K562 (cell line): Measurements from ENCODE around the gene NOP10. TPM values are rescaled to one million over a fixed set of nuclear protein-coding genes. Genes with fewer than 3 reads are reported as not detected.

Source experiments
- ATAC-seq: fragments of 200-7000 bp; cut with Tn5 transposase; 3 replicates; pipeline ENCODE4 v1.9.1; 2020; ENCODE audit warnings: moderate library complexity
- BruUV-seq: library from RNA; stranded (reverse); fragments of 400-500 nt; replicated peaks from 2 replicates; lab custom pipeline; 2021; lab: Mats Ljungman, UMichigan
- CTCF ChIA-PET: fragments of 300-600 bp; formaldehyde crosslinking; extraction: SDS; loops from one replicate; lab custom pipeline; 2021; ENCODE audit warnings: low intra/inter-chr PET ratio; lab: Yijun Ruan, JAX
- POLR2A ChIA-PET: fragments of 300-600, 350-650 bp; sonication (Branson Sonifier 250); formaldehyde crosslinking; extraction: SDS; loops from one replicate; lab custom pipeline; 2021; ENCODE audit warnings: antibody characterized with exemption, inconsistent platforms; lab: Yijun Ruan, JAX
- DNase-seq, 4 experiments: peaks; one replicate each; pipeline versions ENCODE4 v3.0.0 to v3.0.0-alpha.2; 2011 to 2018; ENCODE audit warnings: low spot score in 3 of 4, mixed read lengths in 3 of 4; ENCODE audit errors: extremely low read depth in 1 of 4
- FAIRE-seq: peaks from 2 replicates; lab custom pipeline; 2011; peaks lifted over from hg19 to GRCh38; lab: Jason Lieb, UNC
- H2AFZ ChIP-seq: 2 replicates; pipeline ENCODE4 v1.6.0; 2011; ENCODE audit warnings: low read depth, low read length, control low read depth, inconsistent platforms
- H3K27ac ChIP-seq: fragments of 200-600 bp; 3 replicates; pipeline ENCODE4 v1.8.0; 2011; ENCODE audit warnings: low read depth, mild to moderate bottlenecking, control low read depth, inconsistent platforms, low read length, moderate library complexity, mixed read lengths; ENCODE audit errors: extremely low read depth
- H3K27me3 ChIP-seq, 2 experiments: fragments of 300-600 bp in 1 of 2; 2 replicates in 1 of 2; 3 replicates in 1 of 2; pipeline versions ENCODE4 v1.6.0 to v1.8.0; 2011; ENCODE audit warnings: inconsistent platforms in 2 of 2, low read length in 2 of 2, mild to moderate bottlenecking in 1 of 2, mixed read lengths in 1 of 2, moderate library complexity in 1 of 2; ENCODE audit not compliant: control insufficient read depth in 2 of 2, insufficient read depth in 2 of 2
- H3K36me3 ChIP-seq: fragments of 300-600 bp; 3 replicates; pipeline ENCODE4 v1.8.0; 2011; ENCODE audit warnings: mild to moderate bottlenecking, low read length, inconsistent platforms; ENCODE audit not compliant: control insufficient read depth, insufficient read depth
- H3K4me1 ChIP-seq, 2 experiments: fragments of 200-600 bp in 1 of 2; replicated peaks in 1 of 2; 2 replicates in 1 of 2; 3 replicates in 1 of 2; pipeline versions ENCODE4 v1.5.1 to v1.8.0; 2011; ENCODE audit warnings: inconsistent platforms in 2 of 2, low read length in 2 of 2, mild to moderate bottlenecking in 1 of 2, mixed read lengths in 1 of 2, moderate library complexity in 1 of 2; ENCODE audit not compliant: control insufficient read depth in 2 of 2, insufficient read depth in 2 of 2
- H3K4me2 ChIP-seq: 2 replicates; pipeline ENCODE4 v1.6.1; 2011; ENCODE audit warnings: low read length, control low read depth, inconsistent platforms, mixed read lengths; ENCODE audit not compliant: insufficient read depth
- H3K4me3 ChIP-seq: fragments of 200-600 bp; sonication (generic), shearing (Covaris generic); 2 replicates; pipeline ENCODE4 v1.5.1; 2016; ENCODE audit warnings: control low read depth, inconsistent platforms
- H3K79me2 ChIP-seq: fragments of 200-600 bp; 3 replicates; pipeline ENCODE4 v1.8.0; 2011; ENCODE audit warnings: low read length, inconsistent platforms; ENCODE audit not compliant: control insufficient read depth, insufficient read depth
- H3K9ac ChIP-seq, 2 experiments: 2 replicates each; pipeline versions ENCODE4 v1.6.0 to v1.6.1; 2011; ENCODE audit warnings: low read depth in 2 of 2, low read length in 2 of 2, control low read depth in 1 of 2, inconsistent platforms in 1 of 2, mild to moderate bottlenecking in 1 of 2, mixed read lengths in 1 of 2; ENCODE audit not compliant: insufficient read depth in 1 of 2
- H3K9me1 ChIP-seq: one replicate; pipeline ENCODE4 v1.6.0; 2011; ENCODE audit warnings: inconsistent platforms, mild to moderate bottlenecking, low read length, moderate library complexity; ENCODE audit not compliant: control insufficient read depth, insufficient read depth
- H3K9me3 ChIP-seq: replicated peaks from 2 replicates; pipeline ENCODE4 v1.5.1; 2011; ENCODE audit warnings: low read depth, low read length, inconsistent platforms; ENCODE audit not compliant: control insufficient read depth, insufficient read depth
- H4K20me1 ChIP-seq: replicated peaks from 2 replicates; pipeline ENCODE4 v1.6.1; 2011; ENCODE audit warnings: low read length, inconsistent platforms, mixed read lengths; ENCODE audit not compliant: control insufficient read depth, insufficient read depth
- ARID2 ChIP-seq: fragments of 450-650 bp; IDR thresholded peaks from 2 replicates; pipeline ENCODE4 v1.6.1; 2017; ENCODE audit warnings: antibody characterized with exemption, mild to moderate bottlenecking
- FOSL1 ChIP-seq: fragments of 200-800 bp; sonication (Bioruptor generic); conservative IDR thresholded peaks from 2 replicates; pipeline ENCODE4 v1.6.1; 2016; ENCODE audit warnings: missing genetic modification characterization, missing compliant biosample characterization
- NFATC3 ChIP-seq: fragments of 450-650 bp; IDR thresholded peaks from 2 replicates; pipeline ENCODE4 v1.6.1; 2017; ENCODE audit warnings: mild to moderate bottlenecking
- NFIC ChIP-seq: fragments of 450-650 bp; IDR thresholded peaks from 2 replicates; pipeline ENCODE4 v1.6.1; 2017; ENCODE audit warnings: mild to moderate bottlenecking, inconsistent platforms
- NONO ChIP-seq, 2 experiments: fragments of 200-400 bp in 1 of 2; fragments of 450-650 bp in 1 of 2; formaldehyde crosslinking in 1 of 2; IDR thresholded peaks; 2 replicates each; pipeline ENCODE4 v1.6.1; 2017; ENCODE audit warnings: low read depth in 2 of 2, mild to moderate bottlenecking in 2 of 2, moderate library complexity in 2 of 2, low read length in 1 of 2
- NR2F6 ChIP-seq: fragments of 450-650 bp; formaldehyde crosslinking; IDR thresholded peaks from 2 replicates; pipeline ENCODE4 v1.4.0; 2020; ENCODE audit warnings: mild to moderate bottlenecking
- RNF219 ChIP-seq: fragments of 250-450 bp; sonication (Bioruptor Pico); IDR thresholded peaks from 2 replicates; pipeline ENCODE4 v1.5.0; 2022; ENCODE audit warnings: mild to moderate bottlenecking
- SMAD2 ChIP-seq: fragments of 150-350 bp; IDR thresholded peaks from 2 replicates; pipeline ENCODE4 v1.6.1; 2014; ENCODE audit warnings: low read depth, mild to moderate bottlenecking, low read length
- TGIF2 ChIP-seq: sonication (generic); formaldehyde crosslinking; IDR thresholded peaks from 2 replicates; pipeline ENCODE4 v1.8.1; 2022; ENCODE audit warnings: mild to moderate bottlenecking, missing genetic modification reagents, moderate library complexity
- ZBTB7A ChIP-seq: IDR thresholded peaks from 2 replicates; pipeline ENCODE4 v1.6.1; 2011; ENCODE audit warnings: low read depth, mild to moderate bottlenecking, low read length, moderate library complexity, borderline replicate concordance; ENCODE audit not compliant: control insufficient read depth
- ZNF174 ChIP-seq: fragments of 250-450 bp; sonication (Bioruptor Pico); IDR thresholded peaks from 2 replicates; pipeline ENCODE4 v1.4.0; 2020; ENCODE audit warnings: mild to moderate bottlenecking
- ZNF24 ChIP-seq: fragments of 450-650 bp; IDR thresholded peaks from 2 replicates; pipeline ENCODE4 v1.6.1; 2016
- ZNF280B ChIP-seq: fragments of 250-450 bp; sonication (Bioruptor Pico); IDR thresholded peaks from 2 replicates; pipeline ENCODE4 v1.5.1; 2021; ENCODE audit warnings: mild to moderate bottlenecking
- ZNF395 ChIP-seq: fragments of 200-800 bp; sonication (Bioruptor generic); IDR thresholded peaks from 2 replicates; pipeline ENCODE4 v1.6.1; 2017; ENCODE audit warnings: missing genetic modification characterization, missing compliant biosample characterization
- WGBS: fragments of 100-300 bp; shearing (Covaris generic); methylation state at CpG from one replicate; pipeline ENCODE4 v1.1.6; 2016; ENCODE audit warnings: low coverage, mixed read lengths; ENCODE audit not compliant: insufficient coverage; ENCODE audit errors: missing lambda C conversion rate; 5-methylcytosine and 5-hydroxymethylcytosine counted together
- in situ Hi-C: fragments of 300-500 bp; cut with MboI; formaldehyde crosslinking; loops from 4 replicates; pipeline ENCODE4 v1.15.0; 2018; ENCODE audit warnings: inconsistent platforms, mixed read lengths
- intact Hi-C: fragments of 100-400 bp; cut with micrococcal nuclease; formaldehyde crosslinking; loops from 2 replicates; pipeline ENCODE4 v1.14.2; 2022
- polyA plus RNA-seq, 8 experiments: library from polyadenylated mRNA; depleted of rRNA in 4 of 8; stranded (reverse) in 5 of 8; unstranded in 3 of 8; fragments of >200 nt; fragmentation: Nextera tagmentation in 2 of 8; fragmentation: Illumina TruSeq in 1 of 8; extraction: Ambion mirVana in 2 of 8; extraction: Trizol in 1 of 8; gene quantifications; 2 replicates each; pipeline versions ENCODE4 v1.2.1 to v1.2.3, GENCODE V29; 2011 to 2014; ENCODE audit warnings: inconsistent platforms in 1 of 8, missing spikeins in 1 of 8
- total RNA-seq, 7 experiments: library from RNA; depleted of rRNA in 6 of 7; stranded (reverse); fragments of >200 nt in 6 of 7; fragmentation: Illumina TruSeq in 2 of 7; extraction: Trizol in 2 of 7; gene quantifications; 2 replicates each; pipeline versions ENCODE4 v1.2.1 to v1.2.3, GENCODE V29; 2011 to 2021; ENCODE audit warnings: low replicate concordance in 1 of 7
- TF ChIP-seq, protein P1 (sequence below): fragments of 250-450 bp; sonication (Bioruptor Pico); IDR thresholded peaks from 2 replicates; pipeline ENCODE4 v1.8.0; 2021; ENCODE audit warnings: mild to moderate bottlenecking, moderate library complexity
- TF ChIP-seq, protein P2 (sequence below): fragments of 450-650 bp; conservative IDR thresholded peaks from 2 replicates; pipeline ENCODE4 v1.6.1; 2016; ENCODE audit warnings: missing genetic modification characterization, low read depth, mild to moderate bottlenecking, missing compliant biosample characterization, moderate library complexity

Gene NOP10
- total and polyA plus RNA-seq, 9 of the 15 experiments (the other 6 are each of a cell fraction or from before 2014, with no cell fraction given): 250 to 1,663 (median 449) TPM

DNA sequence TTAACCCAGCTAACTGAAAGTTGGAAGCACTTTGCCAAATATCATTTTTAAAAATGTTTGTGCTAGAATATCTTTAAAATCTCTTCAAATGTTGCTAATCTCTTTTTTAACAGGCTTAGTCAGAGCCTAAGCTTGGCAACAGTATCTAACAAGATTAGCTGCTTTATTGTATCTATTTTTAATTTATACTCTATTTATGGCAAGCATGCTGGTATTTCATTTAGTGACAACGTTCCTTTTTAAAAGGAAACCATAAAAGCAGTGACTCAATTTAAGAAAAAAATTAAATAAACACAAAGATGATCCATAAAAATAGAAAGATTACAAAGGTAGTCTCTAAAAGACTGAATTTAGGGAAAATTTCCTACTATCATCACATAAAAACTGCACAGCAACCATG, 45.9 kb downstream of the NOP10 start:
- no peak overlapping the region for H3K9ac ChIP-seq
- ChIA-PET POLR2A (interaction anchor here (1.0 kb wide), 1 partner anchor 11 kb away, joined by 4 read pairs; no protein-coding TSS in a partner anchor), CTCF (no interaction called here)
- TF ChIP-seq, protein P1, sequence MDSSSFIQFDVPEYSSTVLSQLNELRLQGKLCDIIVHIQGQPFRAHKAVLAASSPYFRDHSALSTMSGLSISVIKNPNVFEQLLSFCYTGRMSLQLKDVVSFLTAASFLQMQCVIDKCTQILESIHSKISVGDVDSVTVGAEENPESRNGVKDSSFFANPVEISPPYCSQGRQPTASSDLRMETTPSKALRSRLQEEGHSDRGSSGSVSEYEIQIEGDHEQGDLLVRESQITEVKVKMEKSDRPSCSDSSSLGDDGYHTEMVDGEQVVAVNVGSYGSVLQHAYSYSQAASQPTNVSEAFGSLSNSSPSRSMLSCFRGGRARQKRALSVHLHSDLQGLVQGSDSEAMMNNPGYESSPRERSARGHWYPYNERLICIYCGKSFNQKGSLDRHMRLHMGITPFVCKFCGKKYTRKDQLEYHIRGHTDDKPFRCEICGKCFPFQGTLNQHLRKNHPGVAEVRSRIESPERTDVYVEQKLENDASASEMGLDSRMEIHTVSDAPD: no peak
- TF ChIP-seq NONO (IDR thresholded peaks at IDR 0.05; ENCODE audit: low read depth in 2 of 2, low read length in 1 of 2) (no peak), ZNF395 (CRISPR knock-in tag) (no peak), TGIF2 (CRISPR knock-in tag) (no peak), FOSL1 (no peak), NR2F6 (CRISPR knock-in tag) (no peak), ZNF24 (no peak), NFIC (no peak), RNF219 (CRISPR knock-in tag) (no peak), SMAD2 (no peak), NFATC3 (no peak), ARID2 (no peak), ZBTB7A (no peak), ZNF280B (no peak), ZNF174 (CRISPR knock-in tag) (no peak)
- TF ChIP-seq, protein P2, sequence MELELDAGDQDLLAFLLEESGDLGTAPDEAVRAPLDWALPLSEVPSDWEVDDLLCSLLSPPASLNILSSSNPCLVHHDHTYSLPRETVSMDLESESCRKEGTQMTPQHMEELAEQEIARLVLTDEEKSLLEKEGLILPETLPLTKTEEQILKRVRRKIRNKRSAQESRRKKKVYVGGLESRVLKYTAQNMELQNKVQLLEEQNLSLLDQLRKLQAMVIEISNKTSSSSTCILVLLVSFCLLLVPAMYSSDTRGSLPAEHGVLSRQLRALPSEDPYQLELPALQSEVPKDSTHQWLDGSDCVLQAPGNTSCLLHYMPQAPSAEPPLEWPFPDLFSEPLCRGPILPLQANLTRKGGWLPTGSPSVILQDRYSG (tag): no peak
- no peak overlapping the region for H3K4me2 ChIP-seq
- FAIRE-seq: no peak
- DNase-seq: no peak
- no peaks in the 10 kb centered on the region for H3K36me3 ChIP-seq
- no TSS peak for BruUV-seq
- H3K79me2 ChIP-seq: no peaks in the 10 kb centered on the region
- 6% methylated on average over 1 of the region's 1 CpG for WGBS
- no peaks in the 10 kb centered on the region for H3K9me3 ChIP-seq
- no peak overlapping the region for H2AFZ ChIP-seq
- no peaks in the 10 kb centered on the region for H4K20me1 ChIP-seq
- H3K27me3 ChIP-seq: no peaks in the 10 kb centered on the region
- in situ Hi-C loops: no loop called here
- no peak overlapping the region for H3K4me3 ChIP-seq
- H3K27ac ChIP-seq: no peak overlapping the region
- intact Hi-C loops: no loop called here
- no peaks in the 10 kb centered on the region for H3K4me1 ChIP-seq
- ATAC-seq: no peak
- H3K9me1 ChIP-seq: no peaks in the 10 kb centered on the region
